GM12874 (cell line): ENCODE data around the gene GRK7.

Experiments used
- CTCF ChIP-seq: IDR thresholded peaks from 2 replicates; pipeline ENCODE4 v1.5.1; 2011; ENCODE audit warnings: low read depth, mild to moderate bottlenecking, control low read depth, low read length, moderate library complexity; ENCODE audit not compliant: insufficient read depth

Gene GRK7, protein sequence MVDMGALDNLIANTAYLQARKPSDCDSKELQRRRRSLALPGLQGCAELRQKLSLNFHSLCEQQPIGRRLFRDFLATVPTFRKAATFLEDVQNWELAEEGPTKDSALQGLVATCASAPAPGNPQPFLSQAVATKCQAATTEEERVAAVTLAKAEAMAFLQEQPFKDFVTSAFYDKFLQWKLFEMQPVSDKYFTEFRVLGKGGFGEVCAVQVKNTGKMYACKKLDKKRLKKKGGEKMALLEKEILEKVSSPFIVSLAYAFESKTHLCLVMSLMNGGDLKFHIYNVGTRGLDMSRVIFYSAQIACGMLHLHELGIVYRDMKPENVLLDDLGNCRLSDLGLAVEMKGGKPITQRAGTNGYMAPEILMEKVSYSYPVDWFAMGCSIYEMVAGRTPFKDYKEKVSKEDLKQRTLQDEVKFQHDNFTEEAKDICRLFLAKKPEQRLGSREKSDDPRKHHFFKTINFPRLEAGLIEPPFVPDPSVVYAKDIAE (N-terminal part only)

DNA sequence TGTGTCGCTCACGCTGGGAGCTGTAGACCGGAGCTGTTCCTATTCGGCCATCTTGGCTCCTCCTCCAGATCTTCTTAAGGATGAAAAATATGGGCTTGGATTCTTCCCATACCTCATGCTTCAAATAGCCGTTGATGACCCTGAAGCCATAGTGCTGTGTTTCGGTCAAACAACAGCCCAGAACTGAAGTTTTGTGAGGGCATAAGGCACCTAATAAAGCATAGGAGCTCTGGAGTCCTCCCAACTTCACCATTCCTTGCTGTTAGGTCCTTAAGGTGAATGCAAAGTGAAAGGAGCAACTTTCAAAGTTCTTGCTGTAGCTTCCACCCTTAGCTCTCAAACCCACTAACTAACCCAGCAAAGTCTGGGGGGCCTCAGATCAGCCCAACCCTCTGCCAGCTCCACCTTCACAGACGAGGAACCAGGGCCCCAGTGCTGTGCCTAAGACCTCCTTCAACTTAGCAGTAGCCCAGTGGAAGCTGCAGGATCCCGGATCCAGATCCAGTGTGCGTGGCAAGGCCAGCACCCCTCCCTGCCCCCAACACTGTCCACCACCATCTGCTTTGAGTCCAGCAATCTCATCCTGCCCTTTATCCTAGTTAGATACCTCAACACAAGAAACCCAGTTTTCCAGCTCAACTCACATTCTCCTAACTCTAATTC lies at the start of gene GRK7:
TSS of gene GRK7 (plus strand) at position 321 of the 663 bp plus-strand sequence. CDS start 14,877 bp downstream, outside the sequence.
- TF ChIP-seq CTCF = no peak

- no peak for TF ChIP-seq CTCF
Measured at GRCh38 chr3:141714671-141715070, 48.5 kb upstream of the GRK7 start.

DNA sequence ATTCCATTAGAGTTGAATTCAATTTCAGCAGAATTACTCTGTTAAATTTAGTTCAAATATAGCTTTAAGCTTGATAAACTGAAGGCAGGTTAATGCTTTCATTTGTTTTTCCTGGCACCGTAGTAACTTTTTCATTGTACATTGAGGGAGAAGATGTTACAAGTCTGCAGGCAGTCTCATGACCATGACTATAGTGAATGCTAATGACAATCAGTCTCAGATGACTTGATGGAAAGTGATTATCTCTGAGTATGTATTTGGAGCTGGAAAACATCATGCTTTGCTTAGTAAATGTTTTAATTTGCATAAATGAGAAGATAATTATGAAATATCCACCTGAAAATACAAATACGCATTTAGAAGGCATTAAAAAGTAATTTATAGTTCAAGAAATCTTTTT lies 41.1 kb upstream of the GRK7 start:
- no peak for TF ChIP-seq CTCF

DNA sequence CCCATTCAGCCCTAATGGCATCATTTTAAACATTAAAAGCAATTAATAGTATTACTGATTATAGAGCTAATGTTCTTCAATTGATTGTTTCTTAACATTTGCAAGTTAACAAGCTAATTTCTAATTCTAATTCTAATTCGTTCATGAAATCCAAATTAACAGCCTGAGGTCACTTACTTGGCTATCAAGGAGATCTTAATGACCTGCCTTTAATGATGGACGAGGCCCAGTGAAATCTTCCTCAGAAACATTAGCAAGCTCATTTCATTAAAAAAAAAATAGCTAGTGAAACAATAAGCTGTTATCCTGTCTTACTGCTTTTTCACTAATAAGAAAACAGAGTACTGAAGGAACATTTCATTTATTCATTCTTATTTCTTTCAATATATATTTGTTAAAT lies 40.6 kb upstream of the GRK7 start:
- no peak for TF ChIP-seq CTCF

- TF ChIP-seq CTCF = no peak
Measured at GRCh38 chr3:141723255-141723654, 40.0 kb upstream of the GRK7 start.

GRCh38 chr3:141724186-141724585 lies 39.0 kb upstream of the GRK7 start:
- no peak for TF ChIP-seq CTCF

- no peak for TF ChIP-seq CTCF
Measured at GRCh38 chr3:141725036-141725435, 38.2 kb upstream of the GRK7 start.
